HEK293T (cell line): Measurements from ENCODE around the gene TCHHL1.
"Not testable (repeated sequence)": the region's sequence is repeated elsewhere in the genome, so short reads cannot be mapped to it uniquely, and the experiment has no call there.

Source experiments
- CTCF ChIA-PET: fragments of 350-600 bp; formaldehyde crosslinking; extraction: SDS; loops from one replicate; lab custom pipeline; 2021; ENCODE audit warnings: antibody characterized with exemption, inconsistent platforms; lab: Yijun Ruan, JAX
- POLR2A ChIA-PET: fragments of 350-600 bp; formaldehyde crosslinking; extraction: SDS; loops from one replicate; lab custom pipeline; 2020; ENCODE audit warnings: antibody characterized with exemption, inconsistent platforms; lab: Yijun Ruan, JAX
- DNase-seq: peaks from one replicate; pipeline ENCODE4 v3.0.0; 2012; ENCODE audit warnings: mixed read lengths; ENCODE audit errors: extremely low spot score
- ARNT ChIP-seq: fragments of 450-650 bp; IDR thresholded peaks from 2 replicates; pipeline ENCODE4 v1.6.1; 2017; ENCODE audit warnings: mild to moderate bottlenecking
- BHLHE40 ChIP-seq: fragments of 450-650 bp; IDR thresholded peaks from 2 replicates; pipeline ENCODE4 v1.6.1; 2016; ENCODE audit warnings: mild to moderate bottlenecking, moderate library complexity, borderline replicate concordance
- CTBP1 ChIP-seq: fragments of 450-650 bp; IDR thresholded peaks from 2 replicates; pipeline ENCODE4 v1.6.1; 2016; ENCODE audit warnings: borderline replicate concordance
- ELF4 ChIP-seq: fragments of 450-650 bp; IDR thresholded peaks from 2 replicates; pipeline ENCODE4 v1.6.1; 2017; ENCODE audit warnings: antibody characterized with exemption
- FOXA1 ChIP-seq: fragments of 450-650 bp; IDR thresholded peaks from 2 replicates; pipeline ENCODE4 v1.6.1; 2016; ENCODE audit warnings: mild to moderate bottlenecking
- FOXK2 ChIP-seq: fragments of 450-650 bp; IDR thresholded peaks from 2 replicates; pipeline ENCODE4 v1.6.1; 2016; ENCODE audit warnings: mild to moderate bottlenecking
- FOXM1 ChIP-seq: fragments of 450-650 bp; IDR thresholded peaks from 2 replicates; pipeline ENCODE4 v1.6.1; 2017; ENCODE audit warnings: mild to moderate bottlenecking, borderline replicate concordance
- HDGF ChIP-seq: fragments of 450-650 bp; IDR thresholded peaks from 2 replicates; pipeline ENCODE4 v1.6.1; 2017; ENCODE audit warnings: antibody characterized with exemption, borderline replicate concordance
- L3MBTL2 ChIP-seq: fragments of 450-650 bp; conservative IDR thresholded peaks from 2 replicates; pipeline ENCODE4 v1.6.1; 2016; ENCODE audit warnings: mild to moderate bottlenecking
- LEF1 ChIP-seq: fragments of 450-650 bp; IDR thresholded peaks from 2 replicates; pipeline ENCODE4 v1.6.1; 2017; ENCODE audit warnings: mild to moderate bottlenecking, borderline replicate concordance
- NFRKB ChIP-seq: fragments of 450-650 bp; IDR thresholded peaks from 2 replicates; pipeline ENCODE4 v1.6.1; 2016; ENCODE audit warnings: mild to moderate bottlenecking, moderate library complexity
- PKNOX1 ChIP-seq: fragments of 450-650 bp; IDR thresholded peaks from 2 replicates; pipeline ENCODE4 v1.6.1; 2016
- SP1 ChIP-seq: fragments of 450-650 bp; IDR thresholded peaks from 2 replicates; pipeline ENCODE4 v1.6.1; 2017
- SUZ12 ChIP-seq: fragments of 450-650 bp; IDR thresholded peaks from 2 replicates; pipeline ENCODE4 v1.6.1; 2016; ENCODE audit warnings: mild to moderate bottlenecking
- TARDBP ChIP-seq: fragments of 450-650 bp; IDR thresholded peaks from 2 replicates; pipeline ENCODE4 v1.6.1; 2016
- ZNF384 ChIP-seq: fragments of 450-650 bp; IDR thresholded peaks from 2 replicates; pipeline ENCODE4 v1.6.1; 2016

Gene TCHHL1

GRCh38 chr1:152107031-152107983 is 18.4 kb upstream of the TCHHL1 start:
- no peak for DNase-seq
- CTCF ChIA-PET = interaction anchor here (0.7 to 2.4 kb wide), 5 partner anchors 54 to 351 kb away, joined by 3 to 12 read pairs (median 3); no protein-coding TSS in a partner anchor
- TF ChIP-seq SP1 (no peak), ARNT (no peak), FOXM1 (no peak), HDGF (no peak), FOXK2 (no peak), L3MBTL2 (no peak), NFRKB (no peak), SUZ12 (no peak), FOXA1 (no peak), ELF4 (no peak), PKNOX1 (no peak), CTBP1 (no peak), BHLHE40 (no peak)
- POLR2A ChIA-PET = interaction anchor here (3.4 kb wide), 1 partner anchor 71 kb away, joined by 23 read pairs; the partner anchor contains the start of gene S100A11

DNA sequence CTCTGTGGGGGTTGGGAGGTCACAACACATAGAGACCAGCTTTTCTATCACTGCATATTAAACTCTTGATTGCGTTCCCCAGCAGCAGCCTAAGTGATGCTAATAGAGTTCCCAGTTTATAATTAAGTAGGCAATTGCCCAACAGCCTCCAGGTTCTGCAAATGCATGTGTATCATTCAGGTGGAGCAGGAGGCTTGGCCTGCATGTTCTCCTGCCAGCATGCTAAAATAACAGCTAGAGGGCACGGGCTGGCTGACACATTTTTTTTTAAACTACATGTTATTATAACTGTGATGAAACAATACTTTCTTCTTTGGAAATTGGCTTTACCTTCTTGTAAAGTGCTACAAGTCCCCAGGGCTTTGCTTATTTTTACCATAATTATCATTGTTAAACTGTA is 16.0 kb upstream of the TCHHL1 start:
- POLR2A ChIA-PET = no interaction called here
- no peak for DNase-seq
- CTCF ChIA-PET = interaction anchor here (0.8 kb wide), 1 partner anchor 70 kb away, joined by 3 read pairs; no protein-coding TSS in a partner anchor
- TF ChIP-seq FOXM1 (no peak), FOXK2 (no peak), CTBP1 (no peak), SUZ12 (no peak), ARNT (no peak), TARDBP (no peak), NFRKB (no peak)

DNA sequence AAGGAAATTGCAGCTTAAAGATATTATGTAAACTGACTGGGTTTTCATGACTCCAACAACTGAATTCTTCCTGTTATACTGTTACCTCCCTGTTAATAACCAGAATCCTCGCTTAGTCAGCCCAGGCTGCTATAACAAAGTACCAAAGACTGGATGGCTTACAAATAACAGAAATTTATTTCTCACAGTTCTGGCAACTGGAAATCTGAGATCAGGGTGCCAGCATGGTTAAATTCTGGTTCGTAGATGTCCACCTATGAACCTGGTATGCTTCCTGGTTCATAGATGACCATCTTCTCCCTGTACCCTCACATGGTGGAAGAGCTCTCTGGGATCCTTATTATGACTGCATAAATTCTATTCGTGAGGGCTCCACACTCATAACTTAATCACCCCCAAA is 8.1 kb upstream of the TCHHL1 start:
- TF ChIP-seq BHLHE40 (no peak), HDGF (no peak), PKNOX1 (no peak), ZNF384 (no peak), FOXA1 (no peak), SUZ12 (no peak)
- CTCF ChIA-PET = no interaction called here
- POLR2A ChIA-PET = interaction anchor here (0.9 kb wide), 1 partner anchor 12 kb away, joined by 3 read pairs; no protein-coding TSS in a partner anchor
- DNase-seq = no peak

DNA sequence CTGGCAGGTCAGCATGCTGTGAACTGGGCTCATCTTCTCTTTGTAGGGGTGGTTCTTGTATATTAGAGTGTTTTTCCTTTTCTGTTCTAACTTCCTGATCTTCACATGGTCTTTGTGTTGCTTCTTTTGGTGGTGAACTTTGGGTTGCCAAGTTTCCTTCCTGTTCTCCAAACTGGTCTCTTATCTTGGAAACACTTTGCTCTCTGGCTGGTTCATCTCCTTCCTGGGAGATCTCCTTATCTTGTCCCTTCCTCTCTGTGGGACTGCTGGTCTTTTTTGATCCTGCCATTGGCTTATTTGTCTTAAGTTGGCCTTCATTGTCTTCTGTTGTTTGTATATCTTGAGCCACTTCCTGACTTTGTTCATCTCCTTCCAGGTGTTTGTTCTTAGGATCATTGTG is 2.1 kb downstream of the TCHHL1 start:
- TF ChIP-seq FOXA1 (no peak), NFRKB (no peak), CTBP1 (no peak), SP1 (no peak), ELF4 (no peak)
- ChIA-PET POLR2A (no interaction called here), CTCF (no interaction called here)
- no peak for DNase-seq

- CTCF ChIA-PET = no interaction called here
- no peak for DNase-seq
- TF ChIP-seq NFRKB = no peak
- TF ChIP-seq FOXA1 = no peak
- TF ChIP-seq FOXM1 = no peak
- no peak for TF ChIP-seq CTBP1
- no peak for TF ChIP-seq BHLHE40
- no peak for TF ChIP-seq ZNF384
- no peak for TF ChIP-seq TARDBP
- TF ChIP-seq ELF4 = no peak
- no peak for TF ChIP-seq SP1
- TF ChIP-seq PKNOX1 = no peak
- TF ChIP-seq L3MBTL2 = no peak
- TF ChIP-seq SUZ12 = no peak
- TF ChIP-seq ARNT = no peak
- no peak for TF ChIP-seq LEF1
- POLR2A ChIA-PET = interaction anchor here (1.6 kb wide), 1 partner anchor 25 kb away, joined by 5 read pairs; no protein-coding TSS in a partner anchor
Measured at GRCh38 chr1:152084853-152085252, 4.0 kb downstream of the TCHHL1 start.

GRCh38 chr1:152081026-152081425 is 7.8 kb downstream of the TCHHL1 start:
- CTCF ChIA-PET, POLR2A ChIA-PET, DNase-seq: not testable (repeated sequence)

- CTCF ChIA-PET, POLR2A ChIA-PET: not testable (repeated sequence)
Measured at GRCh38 chr1:152080494-152080893, 8.4 kb downstream of the TCHHL1 start.

More at GRCh38 chr1:152080494-152080893, 8.4 kb downstream of the TCHHL1 start:
- DNase-seq = not testable (repeated sequence)
